Activated CD4-positive, alpha-beta T cell treated with anti-CD3 and anti-CD28 coated beads, Interleukin-2, amount 50 U/mL, for 1 hour (primary cell): ENCODE measurements around the gene RTBDN.

Experiments used
- DNase-seq: peaks from one replicate; pipeline ENCODE4 v3.0.0-alpha.2; 2020

The RTBDN gene

GRCh38 chr19:12834566-12834943, at the start of gene RTBDN:
Gene RTBDN, minus strand, starts transcription at chr19:12834579. Its CDS starts 4,600 bp downstream, at chr19:12829979.
- no peak for DNase-seq

GRCh38 chr19:12882589-12882988, 48.2 kb upstream of the RTBDN start:
- DNase-seq: no peak

DNA sequence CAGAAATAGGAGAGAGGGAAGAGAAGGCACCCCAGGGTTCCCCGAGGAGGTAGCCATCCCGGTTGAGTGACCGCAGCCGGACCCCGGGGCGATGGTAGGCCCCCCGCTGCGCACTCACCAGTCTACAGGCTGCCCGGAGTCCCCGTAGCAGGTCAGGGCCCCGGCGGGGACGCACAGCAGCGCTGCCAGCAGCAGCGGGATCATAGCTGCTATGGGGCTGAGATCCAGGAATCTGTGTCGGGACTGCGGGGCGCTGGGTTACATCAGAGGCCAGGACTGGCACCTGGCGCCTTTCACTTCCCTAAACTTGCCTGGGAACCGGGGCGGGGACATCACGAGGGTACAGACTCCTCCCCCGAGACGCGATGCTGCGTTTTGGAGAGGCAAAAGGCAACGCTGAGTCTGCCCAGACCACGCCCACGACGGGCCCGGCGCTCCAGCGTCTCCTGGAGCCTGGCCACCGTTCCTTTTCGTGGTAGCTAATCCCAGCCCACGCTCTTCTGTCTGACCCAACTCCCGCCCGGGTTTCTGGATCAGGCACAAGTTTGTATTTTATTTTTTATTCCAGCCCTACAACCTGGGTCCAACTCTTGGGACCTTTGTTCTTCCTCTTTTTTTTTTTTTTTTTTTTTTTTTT, 46.9 kb upstream of the RTBDN start, which contains the start of gene DNASE2:
DNASE2 (minus strand) TSS at position 278 of the 637 bp plus-strand sequence; CDS start at position 204, 74 bp downstream.
- DNase-seq: peak; percentile 88

GRCh38 chr19:12880551-12881171, 46.3 kb upstream of the RTBDN start:
- no peak for DNase-seq

DNA sequence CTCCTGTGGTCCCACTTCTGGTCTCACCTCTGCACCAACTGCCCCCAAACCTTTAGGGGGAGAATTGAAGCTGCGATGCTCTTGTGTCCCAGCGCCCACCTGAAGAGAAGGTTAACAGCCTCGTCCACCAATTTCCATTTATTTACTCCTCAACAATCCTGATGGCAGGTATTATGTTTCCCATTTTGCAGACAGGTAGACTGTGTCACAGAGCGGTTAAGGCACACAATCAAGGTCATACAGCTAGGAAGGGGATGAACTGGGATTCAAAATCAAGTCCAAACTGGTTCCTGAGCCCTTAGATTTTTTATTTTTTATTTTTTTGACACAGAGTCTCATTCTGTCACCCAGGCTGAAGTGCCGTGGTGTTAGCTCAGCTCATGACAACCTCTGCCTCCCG, 40.7 kb upstream of the RTBDN start:
- DNase-seq: no peak

DNA sequence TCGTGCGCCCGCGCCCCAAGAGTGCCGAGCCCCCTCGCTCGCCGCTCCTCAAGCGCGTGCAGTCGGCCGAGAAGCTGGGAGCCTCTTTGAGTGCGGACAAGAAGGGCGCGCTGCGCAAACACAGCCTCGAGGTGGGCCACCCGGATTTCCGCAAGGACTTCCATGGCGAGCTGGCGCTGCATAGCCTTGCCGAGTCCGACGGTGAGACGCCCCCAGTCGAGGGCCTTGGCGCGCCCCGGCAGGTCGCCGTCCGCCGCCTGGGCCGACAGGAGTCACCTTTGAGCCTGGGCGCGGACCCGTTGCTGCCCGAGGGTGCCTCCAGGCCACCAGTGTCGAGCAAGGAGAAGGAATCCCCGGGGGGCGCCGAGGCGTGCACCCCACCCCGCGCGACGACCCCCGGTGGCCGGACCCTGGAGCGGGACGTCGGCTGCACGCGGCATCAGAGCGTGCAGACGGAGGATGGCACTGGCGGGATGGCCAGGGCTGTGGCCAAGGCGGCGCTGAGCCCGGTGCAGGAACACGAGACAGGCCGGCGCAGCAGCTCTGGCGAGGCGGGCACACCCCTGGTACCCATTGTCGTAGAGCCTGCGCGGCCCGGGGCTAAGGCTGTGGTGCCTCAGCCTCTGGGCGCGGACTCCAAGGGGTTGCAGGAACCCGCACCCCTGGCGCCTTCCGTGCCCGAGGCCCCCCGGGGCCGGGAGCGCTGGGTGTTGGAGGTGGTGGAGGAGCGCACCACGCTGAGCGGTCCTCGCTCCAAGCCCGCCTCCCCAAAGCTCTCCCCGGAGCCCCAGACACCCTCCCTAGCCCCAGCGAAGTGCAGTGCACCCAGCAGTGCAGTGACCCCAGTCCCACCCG, 39.7 kb upstream of the RTBDN start:
- DNase-seq: no peak

DNA sequence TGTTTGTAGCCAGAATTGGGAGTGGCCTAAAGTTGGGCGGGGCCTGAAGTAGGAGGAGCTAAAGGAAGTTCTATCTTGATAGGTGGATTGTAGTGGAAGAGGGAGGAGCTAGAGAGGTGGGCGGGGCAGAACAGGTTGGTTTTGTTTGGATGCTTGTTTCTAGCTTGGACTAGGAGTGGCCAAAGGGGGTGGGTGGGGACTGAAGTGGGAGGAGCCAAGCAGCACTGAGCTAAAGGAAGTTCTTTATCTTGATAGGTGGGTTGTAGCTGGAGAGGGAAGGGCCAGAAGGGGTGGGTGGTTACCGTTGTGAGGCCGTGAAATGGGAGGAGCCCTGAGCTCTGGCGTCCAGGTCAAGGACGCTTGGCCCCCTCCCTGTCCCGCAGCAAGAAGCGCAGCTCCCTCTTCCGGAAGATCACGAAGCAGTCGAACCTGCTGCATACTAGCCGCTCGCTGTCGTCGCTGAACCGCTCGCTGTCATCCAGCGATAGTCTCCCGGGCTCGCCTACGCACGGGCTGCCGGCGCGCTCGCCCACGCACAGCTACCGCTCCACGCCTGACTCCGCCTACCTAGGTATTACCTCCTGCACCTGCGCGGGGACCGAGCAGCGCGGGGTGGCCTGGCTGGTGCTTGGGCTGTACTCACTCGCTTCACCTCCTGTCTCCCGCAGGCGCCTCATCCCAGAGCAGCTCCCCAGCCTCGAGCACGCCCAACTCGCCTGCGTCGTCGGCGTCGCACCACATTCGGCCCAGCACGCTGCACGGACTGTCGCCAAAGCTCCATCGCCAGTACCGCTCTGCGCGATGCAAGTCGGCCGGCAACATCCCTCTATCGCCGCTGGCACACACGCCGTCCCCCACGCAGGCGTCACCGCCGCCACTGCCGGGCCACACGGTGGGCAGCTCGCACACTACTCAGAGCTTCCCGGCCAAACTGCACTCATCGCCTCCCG, 38.8 kb upstream of the RTBDN start:
- DNase-seq: peak; percentile 52

GRCh38 chr19:12872255-12872654, 37.9 kb upstream of the RTBDN start:
- no peak for DNase-seq

DNA sequence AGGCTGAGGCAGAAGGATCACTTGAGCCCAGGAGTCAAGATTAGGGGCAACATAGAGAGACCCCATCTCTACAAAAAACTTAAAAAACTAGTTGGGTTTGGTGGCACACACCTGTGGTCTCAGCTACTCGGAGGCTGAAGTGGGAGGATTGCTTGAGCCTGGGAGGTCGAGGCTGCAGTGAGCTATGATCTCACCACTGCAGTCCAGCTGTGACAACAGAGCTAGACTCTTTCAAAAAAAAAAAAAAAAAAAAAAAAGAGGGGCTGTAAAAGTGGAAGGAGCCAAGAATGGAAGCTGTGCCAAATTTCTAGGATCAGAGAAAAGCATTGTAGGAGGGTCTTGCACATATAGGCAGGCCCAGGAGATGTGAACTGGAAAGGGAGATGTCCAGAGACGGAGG, 37.3 kb upstream of the RTBDN start:
- no peak for DNase-seq

- no peak for DNase-seq
Measured at GRCh38 chr19:12868540-12869112, 34.2 kb upstream of the RTBDN start.

DNA sequence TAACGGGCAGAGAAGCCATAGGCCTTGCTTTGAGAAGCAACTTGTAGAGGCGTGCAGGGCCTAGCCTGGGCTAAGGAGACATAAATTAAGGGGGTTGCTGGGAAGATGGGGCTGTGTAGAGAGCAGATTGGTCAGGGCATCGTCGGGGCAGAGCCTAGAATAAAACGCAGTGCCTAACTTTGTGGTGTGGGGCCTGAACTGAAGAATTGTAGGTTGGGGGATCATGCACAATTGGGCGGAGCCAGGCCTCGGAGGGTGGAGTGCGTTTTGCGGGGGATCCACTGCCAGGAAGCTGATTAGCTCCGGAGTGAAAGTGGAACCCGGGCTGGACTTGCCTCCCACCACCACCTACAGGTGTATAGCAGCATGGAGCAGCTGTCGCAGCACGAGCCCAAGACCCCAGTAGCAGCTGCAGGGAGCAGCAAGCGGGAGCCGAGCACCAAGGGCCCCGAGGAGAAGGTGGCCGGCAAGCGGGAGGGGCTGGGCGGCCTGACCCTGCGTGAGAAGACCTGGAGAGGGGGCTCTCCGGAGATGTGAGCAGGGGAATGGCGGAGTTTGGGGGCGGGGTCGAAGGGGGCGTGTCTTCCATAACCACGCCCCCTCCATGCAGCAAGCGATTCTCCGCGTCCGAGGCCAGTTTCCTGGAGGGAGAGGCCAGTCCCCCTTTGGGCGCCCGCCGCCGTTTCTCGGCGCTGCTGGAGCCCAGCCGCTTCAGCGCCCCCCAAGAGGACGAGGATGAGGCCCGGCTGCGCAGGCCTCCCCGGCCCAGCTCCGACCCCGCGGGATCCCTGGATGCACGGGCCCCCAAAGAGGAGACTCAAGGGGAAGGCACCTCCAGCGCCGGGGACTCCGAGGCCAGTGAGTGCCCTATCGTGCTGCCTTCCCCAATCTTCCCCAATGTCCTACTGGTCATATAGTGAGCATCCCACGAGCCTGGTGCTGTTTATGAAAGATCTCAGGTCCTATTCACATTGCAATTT, 33.0 kb upstream of the RTBDN start:
- DNase-seq: peak; percentile 50

GRCh38 chr19:12866416-12867119, 32.2 kb upstream of the RTBDN start:
- DNase-seq: no peak

DNA sequence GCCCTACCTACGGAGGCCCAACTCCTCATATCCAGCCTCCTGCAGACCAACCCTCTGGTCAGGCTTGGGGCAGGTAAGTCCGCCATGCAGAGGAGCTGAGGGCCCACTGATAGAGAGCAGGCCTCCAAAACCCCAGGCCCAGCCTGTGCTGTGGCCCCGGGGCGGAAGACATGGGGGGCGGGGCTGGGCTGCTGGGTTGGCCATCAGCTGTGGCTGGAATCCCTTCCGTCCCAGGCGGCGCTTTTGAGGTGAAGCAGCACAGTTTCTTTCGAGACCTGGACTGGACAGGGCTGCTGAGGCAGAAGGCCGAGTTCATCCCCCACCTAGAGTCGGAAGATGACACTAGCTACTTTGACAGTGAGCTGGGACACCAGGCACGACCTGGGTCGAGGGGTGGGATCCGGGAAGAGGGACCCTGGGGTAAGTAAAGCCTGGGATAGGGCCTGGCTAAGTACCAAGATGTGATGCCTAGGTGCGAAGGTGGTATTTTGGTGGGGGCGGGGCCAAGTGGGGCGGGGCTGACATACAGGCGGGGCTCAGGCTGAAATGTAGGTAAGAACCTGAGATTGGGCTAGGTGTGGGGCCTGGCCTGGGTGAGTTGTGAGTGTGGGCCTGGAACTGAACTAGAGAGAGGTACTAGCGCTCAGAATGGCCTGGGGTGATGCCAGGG, 31.5 kb upstream of the RTBDN start:
- DNase-seq: no peak

GRCh38 chr19:12864721-12865715, 30.6 kb upstream of the RTBDN start:
- no peak for DNase-seq

GRCh38 chr19:12864143-12864542, 29.8 kb upstream of the RTBDN start:
- no peak for DNase-seq

DNA sequence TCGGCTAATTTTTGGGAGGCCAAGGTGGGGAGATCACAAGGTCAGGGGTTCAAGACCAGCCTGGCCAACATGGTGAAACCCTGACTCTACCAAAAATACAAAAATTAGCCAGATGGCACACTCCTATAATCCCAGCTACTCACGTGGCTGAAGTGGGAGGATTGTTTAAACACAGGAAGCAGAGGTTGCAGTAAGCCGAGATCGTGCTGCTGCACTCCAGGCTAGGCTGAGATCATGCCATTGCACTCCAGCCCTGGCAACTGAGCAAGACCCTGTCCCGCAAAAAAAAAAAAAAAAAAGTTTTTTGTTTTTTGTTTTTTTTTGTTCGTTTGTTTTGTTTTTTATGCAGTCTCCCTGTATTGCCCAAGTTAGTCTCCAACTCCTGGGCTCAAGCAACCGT, 25.2 kb upstream of the RTBDN start:
- DNase-seq: no peak

GRCh38 chr19:12858041-12858928, 23.9 kb upstream of the RTBDN start:
- no peak for DNase-seq
